GM12875 (cell line): ENCODE data around the gene SIGLEC1.

Experiments used
- H3K4me3 ChIP-seq: one replicate; pipeline ENCODE4 v1.5.1; 2011; ENCODE audit warnings: low read depth, low read length, control low read depth
- TF ChIP-seq, protein P1 (sequence below): IDR thresholded peaks from 2 replicates; pipeline ENCODE4 v1.5.1; 2011; ENCODE audit warnings: low read depth, mild to moderate bottlenecking, control low read depth, inconsistent platforms, low read length, moderate library complexity, borderline replicate concordance; ENCODE audit not compliant: insufficient read depth

The SIGLEC1 gene

DNA sequence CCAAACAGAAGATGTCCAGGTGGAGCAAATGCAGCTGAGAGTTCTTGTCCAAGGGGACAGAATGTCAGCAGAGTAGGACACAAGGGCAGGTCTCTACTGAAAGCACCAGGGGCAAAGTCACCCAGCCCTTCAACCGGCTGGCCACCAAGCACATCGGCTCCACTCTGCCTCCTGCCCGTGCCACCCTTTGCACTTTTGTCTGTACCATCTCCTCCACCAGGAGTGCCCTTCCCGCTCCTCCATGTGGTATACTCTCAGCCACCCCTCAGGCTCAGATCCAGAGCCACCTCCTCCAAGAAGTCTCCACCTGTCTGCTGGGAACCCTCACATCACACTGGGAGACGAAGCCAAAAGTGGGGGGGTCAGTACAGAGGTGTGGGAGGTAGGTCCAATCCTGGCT, 16.0 kb upstream of the SIGLEC1 start:
- no peak overlapping the region for H3K4me3 ChIP-seq
- TF ChIP-seq, protein P1, sequence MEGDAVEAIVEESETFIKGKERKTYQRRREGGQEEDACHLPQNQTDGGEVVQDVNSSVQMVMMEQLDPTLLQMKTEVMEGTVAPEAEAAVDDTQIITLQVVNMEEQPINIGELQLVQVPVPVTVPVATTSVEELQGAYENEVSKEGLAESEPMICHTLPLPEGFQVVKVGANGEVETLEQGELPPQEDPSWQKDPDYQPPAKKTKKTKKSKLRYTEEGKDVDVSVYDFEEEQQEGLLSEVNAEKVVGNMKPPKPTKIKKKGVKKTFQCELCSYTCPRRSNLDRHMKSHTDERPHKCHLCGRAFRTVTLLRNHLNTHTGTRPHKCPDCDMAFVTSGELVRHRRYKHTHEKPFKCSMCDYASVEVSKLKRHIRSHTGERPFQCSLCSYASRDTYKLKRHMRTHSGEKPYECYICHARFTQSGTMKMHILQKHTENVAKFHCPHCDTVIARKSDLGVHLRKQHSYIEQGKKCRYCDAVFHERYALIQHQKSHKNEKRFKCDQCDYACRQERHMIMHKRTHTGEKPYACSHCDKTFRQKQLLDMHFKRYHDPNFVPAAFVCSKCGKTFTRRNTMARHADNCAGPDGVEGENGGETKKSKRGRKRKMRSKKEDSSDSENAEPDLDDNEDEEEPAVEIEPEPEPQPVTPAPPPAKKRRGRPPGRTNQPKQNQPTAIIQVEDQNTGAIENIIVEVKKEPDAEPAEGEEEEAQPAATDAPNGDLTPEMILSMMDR, result no peak

GRCh38 chr20:3727401-3728021, 15.1 kb upstream of the SIGLEC1 start:
- TF ChIP-seq, protein P1, result no peak
- H3K4me3 ChIP-seq, result no peak overlapping the region

GRCh38 chr20:3724356-3724755, 12.0 kb upstream of the SIGLEC1 start:
- H3K4me3 ChIP-seq, result no peak overlapping the region
- TF ChIP-seq, protein P1, result no peak

GRCh38 chr20:3723284-3723683, 10.9 kb upstream of the SIGLEC1 start:
- TF ChIP-seq, protein P1, result no peak
- no peak overlapping the region for H3K4me3 ChIP-seq

DNA sequence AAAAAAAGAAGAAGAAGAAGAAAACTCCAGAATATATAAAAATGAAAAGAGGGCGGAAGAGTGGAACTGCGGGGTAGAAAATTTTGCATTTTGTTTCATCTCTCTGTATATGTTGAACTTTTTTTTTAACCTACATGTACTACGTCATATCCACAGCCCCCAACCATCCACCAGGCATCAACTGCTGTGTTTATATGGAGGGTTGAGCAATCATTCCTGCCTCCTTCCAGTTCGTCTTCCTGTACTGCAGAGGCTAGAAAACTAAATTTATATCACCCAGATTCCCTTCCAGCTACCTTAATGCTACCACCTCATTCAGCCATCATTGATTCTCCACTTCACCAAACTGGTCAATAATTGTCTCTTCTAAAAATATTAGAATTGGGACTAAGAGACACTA, 9.5 kb upstream of the SIGLEC1 start:
- H3K4me3 ChIP-seq, result no peak overlapping the region
- TF ChIP-seq, protein P1, result no peak

- TF ChIP-seq, protein P1, result no peak
- H3K4me3 ChIP-seq, result no peak overlapping the region
Observed at GRCh38 chr20:3720626-3721025, 8.2 kb upstream of the SIGLEC1 start.

- no peak overlapping the region for H3K4me3 ChIP-seq
- TF ChIP-seq, protein P1, result no peak
Observed at GRCh38 chr20:3720068-3720467, 7.7 kb upstream of the SIGLEC1 start.
